KOPT-K1 (cell line): ENCODE measurements around the gene ARHGEF39.

Experiments
- H3K27ac ChIP-seq: fragments of 200-600 bp; sonication (generic); 2 replicates; pipeline ENCODE4 v1.5.1; 2016; ENCODE audit warnings: antibody characterized with exemption, mild to moderate bottlenecking, low read depth, low read length; ENCODE audit not compliant: poor library complexity, severe bottlenecking
- H3K36me3 ChIP-seq: fragments of 200-600 bp; sonication (generic); 2 replicates; pipeline ENCODE4 v1.5.1; 2017; ENCODE audit warnings: antibody characterized with exemption, mild to moderate bottlenecking, low read length, moderate library complexity; ENCODE audit not compliant: insufficient read depth
- H3K9me3 ChIP-seq: fragments of 200-600 bp; sonication (generic); 2 replicates; pipeline ENCODE4 v1.5.1; 2017; ENCODE audit warnings: antibody characterized with exemption, low read length, mild to moderate bottlenecking; ENCODE audit not compliant: insufficient read depth, poor library complexity, severe bottlenecking

ARHGEF39 gene

DNA sequence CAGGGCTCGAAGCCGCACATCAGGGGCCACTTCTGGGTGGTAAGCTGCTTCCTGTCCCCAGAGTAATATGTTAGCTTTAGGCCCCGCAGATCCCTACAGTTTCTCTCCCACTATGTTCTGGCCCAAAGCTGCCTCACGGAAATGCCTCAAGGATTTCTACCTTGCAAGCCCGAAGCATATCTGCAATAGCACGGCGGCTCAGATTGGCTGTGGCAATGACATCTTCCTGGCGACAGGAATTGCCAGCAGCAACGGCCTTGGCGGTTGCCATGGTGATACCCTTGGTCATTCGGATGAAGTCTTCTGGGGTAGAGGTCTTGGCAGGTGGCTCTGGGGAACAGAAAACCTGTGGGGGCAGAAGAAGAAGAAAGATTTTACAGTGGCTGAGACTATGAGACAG, 35.0 kb upstream of the ARHGEF39 start:
- no peak overlapping the region for H3K27ac ChIP-seq
- H3K36me3 ChIP-seq: peaks cover 96% of the 10 kb centered on the region
- H3K9me3 ChIP-seq: no peaks in the 10 kb centered on the region

DNA sequence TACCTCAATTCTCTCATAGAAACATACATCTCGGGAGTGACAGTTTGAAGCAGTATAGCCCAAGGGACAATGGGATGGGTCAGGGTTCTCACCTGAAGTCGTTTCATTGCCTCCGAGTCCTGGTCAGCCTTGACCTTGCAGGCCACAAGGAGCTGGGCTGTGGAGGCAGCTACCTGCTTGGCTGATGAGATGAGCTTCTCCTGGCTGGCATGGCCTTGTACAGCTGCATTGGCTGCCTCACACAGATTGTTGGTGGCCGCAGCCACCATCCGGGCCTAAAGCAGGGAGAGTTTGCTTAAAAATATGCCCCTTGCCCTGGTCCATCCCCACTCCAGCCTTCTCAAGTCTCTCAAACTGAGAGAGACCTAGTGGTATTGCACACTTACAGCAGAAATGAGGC, 33.2 kb upstream of the ARHGEF39 start:
- Histone ChIP-seq H3K27ac (no peak overlapping the region), H3K9me3 (no peaks in the 10 kb centered on the region), H3K36me3 (peaks cover 78% of the 10 kb centered on the region)

DNA sequence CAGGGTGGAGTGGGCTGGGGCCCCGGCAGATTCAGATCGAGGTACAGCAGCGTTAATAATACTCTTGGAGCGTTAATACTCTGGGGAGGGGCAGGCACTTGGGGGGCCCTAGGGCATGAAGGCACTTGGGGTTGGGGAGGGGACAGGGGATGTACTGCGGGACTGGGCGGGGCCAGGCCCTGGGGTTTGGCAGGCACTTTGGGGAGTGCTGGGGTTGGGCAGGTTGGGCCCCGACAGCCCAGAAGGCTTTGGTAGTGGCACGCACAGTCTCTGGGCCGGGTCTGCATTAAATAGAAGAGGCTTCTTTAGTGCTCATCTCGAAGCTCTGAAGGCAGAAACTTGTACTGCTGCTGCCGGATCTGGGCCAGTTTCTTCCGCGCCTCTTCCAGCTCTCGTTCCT, 32.5 kb upstream of the ARHGEF39 start:
- Histone ChIP-seq H3K27ac (no peak overlapping the region), H3K9me3 (no peaks in the 10 kb centered on the region), H3K36me3 (peaks cover 70% of the 10 kb centered on the region)

DNA sequence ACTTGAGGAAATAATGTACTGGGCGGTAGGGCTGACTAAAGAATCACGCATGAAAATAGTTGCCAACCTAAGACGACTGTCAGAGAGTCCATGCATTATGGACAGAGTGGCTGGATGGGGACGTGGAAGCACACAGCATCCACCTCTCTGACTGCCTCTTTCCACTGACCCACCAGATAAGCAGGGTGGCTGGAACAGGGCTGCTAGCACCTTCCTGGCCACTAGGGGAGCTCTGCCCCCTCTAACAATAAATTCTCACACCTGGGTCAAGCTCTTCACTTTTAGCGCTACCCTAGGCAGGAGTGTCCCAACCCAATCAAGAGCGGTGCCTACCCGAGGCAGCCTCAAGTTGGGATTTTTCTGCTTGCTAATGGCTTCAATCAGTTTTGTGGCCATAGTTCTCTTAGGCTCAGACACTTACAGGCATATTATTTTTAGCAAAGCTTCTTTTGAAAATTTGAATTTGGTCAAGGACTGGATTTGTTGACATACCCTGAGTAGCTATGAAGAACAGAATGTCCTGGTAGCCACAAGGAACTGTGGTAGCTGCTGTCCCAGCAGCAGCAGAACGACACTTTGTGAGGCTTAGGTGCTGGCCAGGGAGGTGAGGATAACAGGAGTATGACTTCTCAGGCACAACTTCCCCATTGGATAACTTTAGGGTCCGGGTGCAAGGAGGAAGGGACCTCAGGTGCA, 31.7 kb upstream of the ARHGEF39 start:
- Histone ChIP-seq H3K36me3 (peaks cover 62% of the 10 kb centered on the region), H3K27ac (no peak overlapping the region)

DNA sequence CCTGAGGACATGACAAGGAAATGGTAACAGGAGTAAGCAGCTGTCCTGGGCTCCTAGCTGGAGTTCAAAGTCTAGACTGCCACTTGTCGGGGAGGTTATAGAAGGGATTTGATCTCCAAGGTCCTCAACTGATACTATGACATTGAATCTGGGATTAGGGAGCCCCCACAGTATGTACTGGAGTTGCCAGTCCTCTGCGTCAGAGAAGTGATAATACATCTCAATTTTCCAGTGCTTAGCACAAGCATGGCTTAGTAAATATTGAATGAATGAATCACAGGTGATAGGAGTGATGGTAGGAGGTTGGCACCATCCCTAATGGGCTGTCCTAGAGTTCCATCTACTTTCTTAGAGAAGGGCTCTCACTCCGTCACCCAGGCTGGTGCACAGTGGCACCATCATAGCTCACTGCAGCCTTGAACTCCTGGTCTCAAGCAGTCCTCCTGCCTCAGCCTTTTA, 31.0 kb upstream of the ARHGEF39 start:
- Histone ChIP-seq H3K27ac (no peak overlapping the region), H3K9me3 (no peaks in the 10 kb centered on the region), H3K36me3 (peaks cover 55% of the 10 kb centered on the region)

More for the DNA sequence above, 31.7 kb upstream of the ARHGEF39 start:
- H3K9me3 ChIP-seq: no peaks in the 10 kb centered on the region

DNA sequence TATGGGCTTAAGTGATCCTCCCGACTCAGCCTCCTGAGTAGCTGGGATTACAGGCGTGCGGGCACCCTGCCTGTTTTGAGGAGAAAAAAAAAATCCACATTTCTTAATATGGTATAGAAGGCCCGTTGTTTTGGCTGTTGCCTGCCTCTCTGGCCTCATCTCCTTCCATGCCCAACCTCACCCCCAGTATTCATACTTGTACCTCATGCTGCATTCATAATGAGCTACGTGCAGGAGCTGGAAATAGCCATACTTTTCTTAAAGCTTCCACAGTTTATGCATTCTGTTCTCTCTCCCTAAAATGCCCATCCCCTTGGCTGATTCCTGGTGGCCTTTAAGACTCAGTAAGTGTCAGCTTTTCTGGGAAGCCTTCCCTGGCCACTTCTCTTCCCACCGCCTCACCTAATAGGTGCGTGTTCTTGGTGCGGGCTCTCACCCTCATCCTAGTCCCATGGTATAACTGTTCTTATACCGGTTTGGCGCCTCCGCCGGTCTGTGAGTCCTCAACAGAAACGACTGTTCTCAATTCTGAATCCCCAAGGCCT, 26.8 kb upstream of the ARHGEF39 start:
- no peak overlapping the region for H3K27ac ChIP-seq
- no peaks in the 10 kb centered on the region for H3K9me3 ChIP-seq
- peaks cover 13% of the 10 kb centered on the region for H3K36me3 ChIP-seq

DNA sequence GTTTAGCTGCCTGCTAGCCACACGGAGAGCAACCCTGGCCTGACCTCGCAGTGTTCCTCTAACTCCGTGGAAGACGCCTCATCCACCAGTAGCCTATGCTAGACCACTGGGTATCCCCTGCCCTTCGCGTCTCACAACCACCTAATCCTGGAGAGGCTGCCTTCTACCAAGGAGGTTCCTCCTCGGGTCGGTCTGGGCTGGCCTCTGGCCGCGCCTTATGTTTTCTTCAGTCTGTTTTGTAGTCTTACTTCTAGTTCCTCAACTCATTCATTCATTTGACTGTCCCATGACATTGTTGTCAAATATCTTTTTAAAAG, 26.3 kb upstream of the ARHGEF39 start:
- Histone ChIP-seq H3K9me3 (no peaks in the 10 kb centered on the region), H3K27ac (peak overlapping the region; percentile 66), H3K36me3 (peaks cover 8% of the 10 kb centered on the region)

DNA sequence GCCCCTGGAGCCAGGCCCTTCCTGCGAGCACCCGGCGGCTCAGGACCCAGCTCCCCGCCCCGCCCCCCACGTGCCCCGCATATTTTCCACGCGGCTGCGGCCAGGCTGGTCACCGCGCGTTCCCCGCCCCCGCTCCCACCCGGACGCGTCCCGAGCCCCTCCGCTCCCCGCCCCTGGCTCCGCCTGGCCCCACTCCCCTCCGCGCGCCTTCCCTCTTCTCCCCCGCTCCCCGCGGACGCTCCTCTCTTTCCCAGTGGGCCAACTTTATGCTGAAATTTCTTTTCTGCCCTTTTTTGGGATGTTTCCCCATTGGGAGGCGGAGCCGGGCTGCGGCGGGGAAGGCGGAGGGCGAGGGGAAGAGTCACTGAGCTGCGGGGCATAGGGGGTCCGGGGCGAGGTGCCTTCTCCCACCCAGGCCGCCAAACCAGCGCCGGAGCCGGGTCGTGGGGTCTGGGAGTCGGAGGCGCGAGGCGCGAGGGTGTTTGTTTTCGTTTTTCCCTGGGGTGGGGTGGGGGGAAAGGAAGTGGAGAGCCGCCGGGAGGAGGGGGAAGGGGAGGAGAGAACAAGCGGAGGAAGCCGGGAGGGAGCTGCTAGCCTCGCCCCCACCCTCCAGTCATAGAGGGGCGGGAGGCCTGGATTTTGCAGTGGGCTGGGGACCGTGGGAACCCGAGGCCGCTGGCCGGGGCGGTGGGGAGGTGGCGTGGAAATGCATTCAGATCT, 25.8 kb upstream of the ARHGEF39 start:
- Histone ChIP-seq H3K36me3 (peaks cover 3% of the 10 kb centered on the region; the same call in 1 of the 2 replicates), H3K9me3 (no peaks in the 10 kb centered on the region), H3K27ac (peak overlapping the region; percentile 66)

DNA sequence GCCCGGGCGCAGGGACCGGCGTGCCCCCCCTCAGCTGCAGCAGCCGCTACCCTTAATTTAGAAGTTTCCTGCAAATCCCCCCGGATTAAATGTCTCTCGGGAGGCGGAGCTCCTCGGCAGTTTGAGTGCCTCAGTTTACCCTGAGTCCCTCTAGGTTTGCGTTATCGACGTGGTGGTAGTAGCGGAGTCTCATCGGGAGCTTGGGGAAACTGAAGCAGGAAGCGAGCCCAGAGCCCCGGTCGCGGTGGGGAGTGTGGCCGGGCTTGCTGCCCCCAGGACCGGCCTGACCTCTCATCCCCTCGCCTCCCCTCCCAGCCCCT, 25.3 kb upstream of the ARHGEF39 start:
- Histone ChIP-seq H3K27ac (peak overlapping the region; percentile 66), H3K36me3 (no peaks in the 10 kb centered on the region), H3K9me3 (no peaks in the 10 kb centered on the region)

DNA sequence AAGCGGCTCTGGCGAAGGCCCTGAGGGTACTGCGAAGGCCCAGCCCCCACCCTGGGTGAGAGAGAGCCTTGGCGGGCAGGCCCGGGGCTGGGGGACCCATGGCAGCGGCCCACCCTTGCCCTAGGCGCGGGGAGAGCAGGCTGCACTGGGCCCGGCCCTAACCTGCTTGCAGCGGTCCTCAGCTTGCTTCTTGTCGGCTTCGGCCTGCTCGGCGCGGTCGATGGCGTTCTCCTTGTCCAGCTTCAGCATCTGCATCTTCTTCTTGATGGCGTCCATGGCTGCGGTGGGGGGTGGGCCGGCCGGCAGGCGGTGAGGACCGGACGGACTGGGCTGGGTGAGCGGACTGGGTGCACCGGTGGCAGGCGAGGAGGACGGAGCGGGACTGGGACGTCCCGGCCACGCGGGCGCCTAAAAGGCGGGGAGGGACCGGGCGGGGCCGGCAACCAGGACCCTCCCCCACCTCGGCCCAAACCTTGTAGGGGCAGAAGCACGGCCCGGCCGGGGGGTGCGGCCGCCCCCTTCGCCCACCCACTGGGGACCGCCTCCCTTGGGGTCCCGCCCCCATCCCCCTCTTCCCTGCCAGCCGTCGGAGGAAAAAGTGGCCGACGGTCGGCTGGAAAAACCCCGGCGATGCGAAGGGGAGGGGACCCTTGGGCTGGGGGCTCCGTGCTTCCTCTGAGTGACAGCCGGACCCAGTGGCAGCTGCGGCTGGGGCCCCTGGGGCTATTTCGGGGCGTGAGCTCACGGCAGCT, 24.7 kb upstream of the ARHGEF39 start, which contains the start of gene TPM2:
TSS of gene TPM2 (minus strand) at position 384 of the 752 bp plus-strand sequence. CDS start at position 276, 108 bp downstream.
- Histone ChIP-seq H3K27ac (peak within 1 kb of the TSS; percentile 66), H3K9me3 (no peaks in the 10 kb centered on the region), H3K36me3 (no peaks in the 10 kb centered on the region)

DNA sequence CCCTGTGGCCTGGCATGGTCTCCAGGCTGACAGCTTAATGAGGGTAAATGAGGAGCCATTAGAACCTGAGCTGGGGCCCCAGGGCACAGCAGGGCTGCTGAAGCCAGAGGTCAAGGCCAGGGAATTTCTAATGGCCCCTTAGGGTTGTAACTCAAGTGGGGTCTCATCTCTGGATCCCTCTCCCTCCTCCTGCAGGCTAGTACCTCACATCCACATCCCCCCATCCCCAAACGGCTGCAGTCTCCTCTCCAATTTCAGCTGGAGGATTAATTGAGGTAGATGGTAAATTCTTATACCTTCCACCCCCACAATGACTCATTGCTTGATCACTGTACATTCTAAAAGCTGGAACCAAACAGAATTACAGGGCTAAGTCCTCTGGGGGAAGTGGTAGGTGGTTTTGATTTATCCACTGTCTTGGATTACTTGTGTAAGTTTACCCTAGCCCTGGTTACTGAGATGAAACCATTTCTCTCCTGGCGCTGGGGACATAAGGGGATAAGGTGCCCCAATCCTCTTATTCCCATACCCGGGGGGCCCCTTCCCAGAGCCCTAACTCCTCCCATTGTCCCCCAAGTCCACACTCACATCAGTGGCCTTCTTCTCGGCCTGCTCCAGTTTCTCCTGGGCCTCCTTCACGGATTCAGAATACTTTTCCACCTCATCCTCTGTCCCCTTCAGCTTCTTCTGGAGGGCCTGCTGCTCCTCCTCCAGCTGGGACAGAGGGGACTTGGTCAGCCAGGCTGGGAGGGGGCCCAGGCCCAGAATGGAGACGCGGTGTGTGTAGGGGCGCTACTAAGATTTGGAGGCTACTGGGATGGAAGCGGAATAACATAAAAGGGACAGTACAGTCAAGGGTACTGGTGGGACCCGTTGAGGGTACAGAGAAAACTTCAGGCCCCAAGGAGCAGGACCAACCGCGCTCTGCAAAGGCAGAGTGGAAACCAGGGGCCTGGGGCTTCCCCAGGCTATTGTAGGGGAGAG, 23.9 kb upstream of the ARHGEF39 start:
- Histone ChIP-seq H3K9me3 (no peaks in the 10 kb centered on the region), H3K27ac (no peak overlapping the region), H3K36me3 (no peaks in the 10 kb centered on the region)

DNA sequence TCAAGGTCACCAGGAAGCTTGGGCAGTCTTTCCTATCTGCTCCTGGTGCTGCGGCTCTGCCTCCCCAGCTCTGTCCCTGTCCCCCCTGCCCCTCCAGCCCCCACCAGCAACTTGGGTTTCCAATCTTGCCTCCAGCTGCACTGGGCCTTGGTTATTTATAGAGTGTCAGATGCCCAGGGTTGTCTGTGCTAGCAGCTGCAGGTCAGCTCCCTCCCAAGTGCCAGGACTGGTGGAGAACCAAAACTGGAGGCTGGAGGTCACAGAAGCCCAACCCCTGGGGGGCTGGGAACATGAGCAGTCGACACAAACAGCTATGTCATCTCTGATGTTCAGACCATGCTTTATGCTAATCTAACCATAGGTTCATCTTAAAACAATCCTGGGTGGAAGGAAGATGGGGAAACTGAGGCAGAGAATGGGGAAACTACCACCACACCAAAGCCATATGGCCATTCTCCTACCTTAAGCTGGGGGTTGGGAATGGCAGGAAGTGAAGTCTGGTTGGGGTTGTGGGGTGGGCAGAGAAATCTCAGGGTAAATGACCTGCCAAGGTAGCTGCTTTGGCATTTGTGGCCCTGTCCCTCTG, 23.1 kb upstream of the ARHGEF39 start:
- H3K27ac ChIP-seq: no peak overlapping the region
- no peaks in the 10 kb centered on the region for H3K36me3 ChIP-seq
- H3K9me3 ChIP-seq: no peaks in the 10 kb centered on the region

DNA sequence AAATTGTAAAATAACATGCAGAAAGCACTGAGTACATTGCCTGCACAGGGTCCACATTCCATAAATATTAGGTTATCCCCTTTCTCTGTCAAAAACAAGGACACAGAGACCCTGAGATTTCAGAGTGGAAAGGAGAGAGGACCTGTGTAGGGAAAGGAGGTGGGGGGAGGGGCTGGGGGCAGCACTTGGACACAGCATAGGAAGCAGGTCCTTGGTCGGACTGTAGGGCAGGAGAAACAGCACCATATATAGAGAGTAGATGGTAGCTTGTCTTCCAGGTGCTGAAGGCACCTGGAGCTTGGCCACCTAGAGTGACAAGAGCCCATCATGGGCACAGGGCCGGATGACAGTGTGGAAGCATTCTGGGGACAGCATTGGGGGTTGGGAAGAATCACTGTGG, 22.3 kb upstream of the ARHGEF39 start:
- no peaks in the 10 kb centered on the region for H3K9me3 ChIP-seq
- H3K36me3 ChIP-seq: no peaks in the 10 kb centered on the region
- H3K27ac ChIP-seq: no peak overlapping the region
